ENCODE results near the gene FOXL3. TPM values are rescaled to one million over a fixed set of nuclear protein-coding genes. Genes with fewer than 3 reads are reported as not detected.

Gene FOXL3
- total RNA-seq, 6 experiments from 2014 or later, result not detected

- no peak for TF ChIP-seq POLR2A (IDR thresholded peaks at IDR 0.05)
- Histone ChIP-seq H3K27me3 (no peaks in the 10 kb centered on the region), H3K4me1 (no peaks in the 10 kb centered on the region), H3K9me3 (no peaks in the 10 kb centered on the region), H3K36me3 (no peaks in the 10 kb centered on the region), H3K27ac (no peak overlapping the region), H3K4me3 (no peak overlapping the region)
- peak in 1 of 3 donors; percentile 56 for DNase-seq
- intact Hi-C loops (cut with DNase I), result no loop called here
- WGBS (ENCODE audit: insufficient coverage, low coverage, low lambda C conversion rate, missing lambda C conversion rate), result no CpG with 5 or more reads among the region's 22 CpGs
- ATAC-seq, result peak in 3 of 4 donors; percentile 1 to 4 (median 3)
These were observed 23.7 kb upstream of the FOXL3 start for GRCh38 chr7:265998-266850.

GRCh38 chr7:266851-267840 lies 22.8 kb upstream of the FOXL3 start:
- intact Hi-C loops (cut with DNase I), result no loop called here
- no peak for TF ChIP-seq POLR2A (IDR thresholded peaks at IDR 0.05)
- peak in 3 of 4 donors; percentile 32 to 52 (median 34) for TF ChIP-seq CTCF (IDR thresholded peaks at IDR 0.05)
- Histone ChIP-seq H3K27me3 (no peaks in the 10 kb centered on the region), H3K36me3 (no peaks in the 10 kb centered on the region), H3K4me1 (no peaks in the 10 kb centered on the region), H3K4me3 (no peak overlapping the region), H3K27ac (no peak overlapping the region), H3K9me3 (no peaks in the 10 kb centered on the region)
- 65% methylated on average over 10 of the region's 45 CpGs for WGBS (ENCODE audit: insufficient coverage, low coverage, low lambda C conversion rate, missing lambda C conversion rate)
- ATAC-seq (peak; percentile 16 to 50 (median 22)), DNase-seq (peak in 1 of 3 donors; percentile 56)

- peak in 1 of 3 donors; percentile 28 for DNase-seq
- Histone ChIP-seq H3K36me3 (no peaks in the 10 kb centered on the region), H3K27ac (no peak overlapping the region), H3K9me3 (no peaks in the 10 kb centered on the region), H3K4me1 (no peaks in the 10 kb centered on the region), H3K27me3 (no peaks in the 10 kb centered on the region), H3K4me3 (no peak overlapping the region)
- TF ChIP-seq POLR2A (IDR thresholded peaks at IDR 0.05), result no peak
- no peak for TF ChIP-seq CTCF (IDR thresholded peaks at IDR 0.05)
- intact Hi-C loops (cut with DNase I), result no loop called here
- WGBS (ENCODE audit: insufficient coverage, low coverage, low lambda C conversion rate, missing lambda C conversion rate), result 69% methylated on average over 8 of the region's 12 CpGs
- no peak for ATAC-seq
These were observed 21.0 kb upstream of the FOXL3 start for GRCh38 chr7:268991-269390.

GRCh38 chr7:269721-270120 lies 20.2 kb upstream of the FOXL3 start:
- ATAC-seq (no peak), DNase-seq (peak in 1 of 3 donors; percentile 31)
- TF ChIP-seq POLR2A (IDR thresholded peaks at IDR 0.05) (no peak), CTCF (IDR thresholded peaks at IDR 0.05) (no peak)
- intact Hi-C loops (cut with DNase I), result no loop called here
- Histone ChIP-seq H3K27ac (no peak overlapping the region), H3K9me3 (no peaks in the 10 kb centered on the region), H3K4me3 (no peak overlapping the region), H3K36me3 (no peaks in the 10 kb centered on the region), H3K27me3 (no peaks in the 10 kb centered on the region), H3K4me1 (no peaks in the 10 kb centered on the region)
- WGBS (ENCODE audit: insufficient coverage, low coverage, low lambda C conversion rate, missing lambda C conversion rate), result 78% methylated on average over 10 of the region's 11 CpGs

All from right lobe of liver (tissue), 6 donors.